Measurements from ENCODE around the gene FAM53C.

Gene FAM53C

GRCh38 chr5:138338411-138339090 lies 485 bp downstream of the FAM53C start:
- peaks cover 6% of the 10 kb centered on the region for H3K36me3 ChIP-seq (ENCODE audit: control insufficient read depth, insufficient read depth, low read length)
- H3K27me3 ChIP-seq (ENCODE audit: control insufficient read depth, insufficient read depth, low read length): no peaks in the 10 kb centered on the region
- peak overlapping the region; percentile 95 for H3K9ac ChIP-seq (ENCODE audit: low read length)
- H3K4me3 ChIP-seq (ENCODE audit: low read length): peak overlapping the region; percentile 85
- H3K27ac ChIP-seq (ENCODE audit: low read depth, low read length): peak overlapping the region; percentile 99
- H3K4me1 ChIP-seq (ENCODE audit: control insufficient read depth, insufficient read depth, low read length): peaks cover 12% of the 10 kb centered on the region

- Histone ChIP-seq H3K4me3 (ENCODE audit: low read length) (peak overlapping the region; percentile 85), H3K9ac (ENCODE audit: low read length) (peak overlapping the region; percentile 46), H3K4me1 (ENCODE audit: control insufficient read depth, insufficient read depth, low read length) (peaks cover 12% of the 10 kb centered on the region), H3K27ac (ENCODE audit: low read depth, low read length) (peak overlapping the region; percentile 99), H3K36me3 (ENCODE audit: control insufficient read depth, insufficient read depth, low read length) (peaks cover 10% of the 10 kb centered on the region), H3K27me3 (ENCODE audit: control insufficient read depth, insufficient read depth, low read length) (no peaks in the 10 kb centered on the region)
Observed at GRCh38 chr5:138339091-138339456, 1.0 kb downstream of the FAM53C start.

- peak overlapping the region; percentile 39 for H3K9ac ChIP-seq (ENCODE audit: low read length)
- peak overlapping the region; percentile 60 for H3K27ac ChIP-seq (ENCODE audit: low read depth, low read length)
- H3K4me1 ChIP-seq (ENCODE audit: control insufficient read depth, insufficient read depth, low read length): peaks cover 12% of the 10 kb centered on the region
- H3K27me3 ChIP-seq (ENCODE audit: control insufficient read depth, insufficient read depth, low read length): no peaks in the 10 kb centered on the region
- peak overlapping the region; percentile 85 for H3K4me3 ChIP-seq (ENCODE audit: low read length)
- peaks cover 12% of the 10 kb centered on the region for H3K36me3 ChIP-seq (ENCODE audit: control insufficient read depth, insufficient read depth, low read length)
Observed at GRCh38 chr5:138339464-138339863, 1.4 kb downstream of the FAM53C start.

GRCh38 chr5:138340008-138340407 lies 1.9 kb downstream of the FAM53C start:
- peaks cover 16% of the 10 kb centered on the region for H3K36me3 ChIP-seq (ENCODE audit: control insufficient read depth, insufficient read depth, low read length)
- H3K27ac ChIP-seq (ENCODE audit: low read depth, low read length): no peak overlapping the region
- peaks cover 12% of the 10 kb centered on the region for H3K4me1 ChIP-seq (ENCODE audit: control insufficient read depth, insufficient read depth, low read length)
- H3K27me3 ChIP-seq (ENCODE audit: control insufficient read depth, insufficient read depth, low read length): no peaks in the 10 kb centered on the region
- no peak overlapping the region for H3K9ac ChIP-seq (ENCODE audit: low read length)
- no peak overlapping the region for H3K4me3 ChIP-seq (ENCODE audit: low read length)

GRCh38 chr5:138344887-138345622 lies 7.0 kb downstream of the FAM53C start:
- H3K27me3 ChIP-seq (ENCODE audit: control insufficient read depth, insufficient read depth, low read length): no peaks in the 10 kb centered on the region
- peaks cover 34% of the 10 kb centered on the region for H3K36me3 ChIP-seq (ENCODE audit: control insufficient read depth, insufficient read depth, low read length)
- H3K4me1 ChIP-seq (ENCODE audit: control insufficient read depth, insufficient read depth, low read length): peaks cover 2% of the 10 kb centered on the region
- no peak overlapping the region for H3K9ac ChIP-seq (ENCODE audit: low read length)
- no peak overlapping the region for H3K27ac ChIP-seq (ENCODE audit: low read depth, low read length)
- H3K4me3 ChIP-seq (ENCODE audit: low read length): no peak overlapping the region

GRCh38 chr5:138346889-138347288 lies 8.8 kb downstream of the FAM53C start:
- no peak overlapping the region for H3K4me3 ChIP-seq (ENCODE audit: low read length)
- H3K27ac ChIP-seq (ENCODE audit: low read depth, low read length): no peak overlapping the region
- H3K27me3 ChIP-seq (ENCODE audit: control insufficient read depth, insufficient read depth, low read length): no peaks in the 10 kb centered on the region
- peaks cover 28% of the 10 kb centered on the region for H3K36me3 ChIP-seq (ENCODE audit: control insufficient read depth, insufficient read depth, low read length)
- H3K4me1 ChIP-seq (ENCODE audit: control insufficient read depth, insufficient read depth, low read length): no peaks in the 10 kb centered on the region
- H3K9ac ChIP-seq (ENCODE audit: low read length): no peak overlapping the region

GRCh38 chr5:138349852-138350562 lies 11.9 kb downstream of the FAM53C start:
- no peaks in the 10 kb centered on the region for H3K27me3 ChIP-seq (ENCODE audit: control insufficient read depth, insufficient read depth, low read length)
- no peak overlapping the region for H3K27ac ChIP-seq (ENCODE audit: low read depth, low read length)
- no peak overlapping the region for H3K4me3 ChIP-seq (ENCODE audit: low read length)
- peaks cover 18% of the 10 kb centered on the region for H3K36me3 ChIP-seq (ENCODE audit: control insufficient read depth, insufficient read depth, low read length)
- no peak overlapping the region for H3K9ac ChIP-seq (ENCODE audit: low read length)
- peaks cover 7% of the 10 kb centered on the region for H3K4me1 ChIP-seq (ENCODE audit: control insufficient read depth, insufficient read depth, low read length)

GRCh38 chr5:138350563-138350890 lies 12.5 kb downstream of the FAM53C start:
- peaks cover 7% of the 10 kb centered on the region for H3K4me1 ChIP-seq (ENCODE audit: control insufficient read depth, insufficient read depth, low read length)
- peaks cover 17% of the 10 kb centered on the region for H3K36me3 ChIP-seq (ENCODE audit: control insufficient read depth, insufficient read depth, low read length)
- no peak overlapping the region for H3K4me3 ChIP-seq (ENCODE audit: low read length)
- H3K27me3 ChIP-seq (ENCODE audit: control insufficient read depth, insufficient read depth, low read length): no peaks in the 10 kb centered on the region
- no peak overlapping the region for H3K27ac ChIP-seq (ENCODE audit: low read depth, low read length)
- H3K9ac ChIP-seq (ENCODE audit: low read length): no peak overlapping the region

- Histone ChIP-seq H3K4me3 (ENCODE audit: low read length) (no peak overlapping the region), H3K9ac (ENCODE audit: low read length) (no peak overlapping the region), H3K27ac (ENCODE audit: low read depth, low read length) (no peak overlapping the region)
Observed at GRCh38 chr5:138351056-138351455, 13.0 kb downstream of the FAM53C start.

GRCh38 chr5:138351517-138351916 lies 13.5 kb downstream of the FAM53C start:
- Histone ChIP-seq H3K4me3 (ENCODE audit: low read length) (no peak overlapping the region), H3K27me3 (ENCODE audit: control insufficient read depth, insufficient read depth, low read length) (no peaks in the 10 kb centered on the region), H3K36me3 (ENCODE audit: control insufficient read depth, insufficient read depth, low read length) (peaks cover 10% of the 10 kb centered on the region), H3K4me1 (ENCODE audit: control insufficient read depth, insufficient read depth, low read length) (peaks cover 13% of the 10 kb centered on the region), H3K27ac (ENCODE audit: low read depth, low read length) (no peak overlapping the region), H3K9ac (ENCODE audit: low read length) (no peak overlapping the region)

More at GRCh38 chr5:138351056-138351455, 13.0 kb downstream of the FAM53C start:
- Histone ChIP-seq H3K27me3 (ENCODE audit: control insufficient read depth, insufficient read depth, low read length) (no peaks in the 10 kb centered on the region), H3K4me1 (ENCODE audit: control insufficient read depth, insufficient read depth, low read length) (peaks cover 10% of the 10 kb centered on the region), H3K36me3 (ENCODE audit: control insufficient read depth, insufficient read depth, low read length) (peaks cover 12% of the 10 kb centered on the region)

GRCh38 chr5:138352071-138352721 lies 14.1 kb downstream of the FAM53C start, which contains the start of gene KDM3B:
KDM3B (plus strand) TSS chr5:138352685; CDS start chr5:138352796, 111 bp downstream.
- Histone ChIP-seq H3K4me1 (ENCODE audit: control insufficient read depth, insufficient read depth, low read length) (peaks cover 13% of the 10 kb centered on the region), H3K9ac (ENCODE audit: low read length) (peak within 1 kb of the TSS; percentile 74), H3K27me3 (ENCODE audit: control insufficient read depth, insufficient read depth, low read length) (no peaks in the 10 kb centered on the region), H3K4me3 (ENCODE audit: low read length) (peak within 1 kb of the TSS; percentile 91), H3K27ac (ENCODE audit: low read depth, low read length) (peak within 1 kb of the TSS; percentile 91), H3K36me3 (ENCODE audit: control insufficient read depth, insufficient read depth, low read length) (peaks cover 6% of the 10 kb centered on the region)
